Fibroblast of skin of right quadriceps (primary cell): Measurements from ENCODE around the gene LENG9.
"Not testable (repeated sequence)": the region's sequence is repeated elsewhere in the genome, so short reads cannot be mapped to it uniquely, and the experiment has no call there.

Experiments
- DNase-seq: peaks from one replicate; pipeline ENCODE4 v3.0.0-alpha.2; 2013

The LENG9 gene

DNA sequence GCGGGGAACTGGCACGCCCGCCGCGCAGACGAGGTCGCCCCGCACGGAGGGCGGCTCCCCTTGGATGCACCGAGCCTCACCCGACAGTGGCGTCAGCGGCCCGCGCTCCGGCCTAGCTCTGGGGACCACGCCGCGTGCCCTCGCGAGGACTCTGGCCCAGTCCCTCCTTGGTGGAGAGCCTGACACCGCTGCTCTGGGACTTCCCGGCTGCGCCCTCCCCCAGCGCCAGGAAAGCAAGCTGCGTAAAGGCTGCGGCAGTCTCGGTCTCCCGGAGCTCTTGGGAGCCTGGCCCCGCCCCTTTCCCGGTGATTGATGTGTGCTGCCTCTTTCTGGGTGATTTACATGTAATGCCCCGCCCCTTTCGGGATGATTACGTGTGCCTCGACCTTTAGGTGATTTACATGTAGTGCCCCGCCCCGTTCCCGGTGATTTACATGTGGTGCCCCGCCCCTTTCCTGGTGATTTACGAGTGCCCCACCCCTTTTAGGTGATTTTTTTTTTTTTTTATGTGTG lies at the start of gene LENG9:
TSS of gene LENG9 (minus strand) at position 248 of the 513 bp plus-strand sequence. CDS start 252 bp downstream, outside the sequence.
- DNase-seq = peak; percentile 99

GRCh38 chr19:54509200-54509940 lies 45.8 kb upstream of the LENG9 start:
- not testable (repeated sequence) for DNase-seq

GRCh38 chr19:54508487-54508886 lies 44.9 kb upstream of the LENG9 start:
- not testable (repeated sequence) for DNase-seq

GRCh38 chr19:54507824-54508223 lies 44.2 kb upstream of the LENG9 start:
- DNase-seq = no peak

DNA sequence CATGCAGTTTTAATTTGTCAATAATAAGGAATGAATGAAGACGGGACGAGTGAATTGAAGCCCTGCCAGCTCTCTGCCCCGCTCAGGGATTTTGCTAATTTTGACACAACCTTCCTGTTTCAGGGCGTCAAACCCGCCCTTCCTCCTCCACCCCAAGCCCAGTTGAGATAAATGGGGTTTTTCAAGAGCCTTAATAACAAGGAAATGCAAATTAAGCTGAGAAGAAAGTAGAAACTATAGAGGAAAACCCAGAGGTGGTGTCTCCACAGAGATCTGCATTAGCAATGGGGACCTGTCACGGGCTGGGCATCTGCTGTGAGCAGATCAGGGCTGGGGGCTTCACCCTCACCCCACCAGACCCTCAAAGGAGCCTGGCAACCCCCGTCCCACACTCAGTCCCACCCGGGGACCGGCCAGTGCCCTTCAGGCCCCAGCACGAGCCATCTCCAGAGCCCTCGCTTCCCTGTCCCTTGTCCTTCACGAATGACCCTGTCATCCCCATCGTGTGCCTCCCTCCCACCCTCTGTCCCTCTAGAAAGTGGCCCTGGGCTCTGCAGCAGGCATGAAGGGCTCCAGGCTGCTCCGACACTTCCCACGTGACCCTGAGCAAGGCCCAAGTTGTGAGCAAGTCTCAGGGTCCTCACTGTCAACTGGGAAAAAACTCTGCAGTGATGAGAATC lies 43.6 kb upstream of the LENG9 start:
- DNase-seq = not testable (repeated sequence)

DNA sequence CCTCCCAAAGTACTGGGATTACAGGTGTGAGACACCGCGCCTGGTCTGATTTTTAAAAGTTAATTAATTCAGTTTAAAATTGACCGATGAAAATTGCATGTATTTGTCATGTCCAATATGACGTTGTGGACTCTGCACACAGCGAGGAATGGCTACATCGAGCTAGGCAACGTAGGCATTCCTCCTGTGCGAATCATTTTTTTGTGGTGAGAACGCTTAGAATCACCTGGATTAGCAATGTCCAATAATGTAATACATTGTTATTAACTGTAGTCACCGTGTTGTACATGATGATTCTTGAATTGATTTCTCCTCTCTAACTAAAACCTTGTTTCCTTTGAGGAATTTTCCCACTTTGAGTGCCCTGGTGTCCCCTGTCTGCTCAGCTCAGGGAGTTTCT lies 42.5 kb upstream of the LENG9 start:
- no peak for DNase-seq

- DNase-seq = not testable (repeated sequence)
Observed at GRCh38 chr19:54505542-54505941, 42.0 kb upstream of the LENG9 start.

- no peak for DNase-seq
Observed at GRCh38 chr19:54502518-54503048, 39.0 kb upstream of the LENG9 start, which contains the start of gene LAIR2. TSS of gene LAIR2 (plus strand) at chr19:54502831. CDS start at chr19:54502919, 88 bp downstream.

GRCh38 chr19:54498451-54498772 lies 34.8 kb upstream of the LENG9 start:
- not testable (repeated sequence) for DNase-seq

DNA sequence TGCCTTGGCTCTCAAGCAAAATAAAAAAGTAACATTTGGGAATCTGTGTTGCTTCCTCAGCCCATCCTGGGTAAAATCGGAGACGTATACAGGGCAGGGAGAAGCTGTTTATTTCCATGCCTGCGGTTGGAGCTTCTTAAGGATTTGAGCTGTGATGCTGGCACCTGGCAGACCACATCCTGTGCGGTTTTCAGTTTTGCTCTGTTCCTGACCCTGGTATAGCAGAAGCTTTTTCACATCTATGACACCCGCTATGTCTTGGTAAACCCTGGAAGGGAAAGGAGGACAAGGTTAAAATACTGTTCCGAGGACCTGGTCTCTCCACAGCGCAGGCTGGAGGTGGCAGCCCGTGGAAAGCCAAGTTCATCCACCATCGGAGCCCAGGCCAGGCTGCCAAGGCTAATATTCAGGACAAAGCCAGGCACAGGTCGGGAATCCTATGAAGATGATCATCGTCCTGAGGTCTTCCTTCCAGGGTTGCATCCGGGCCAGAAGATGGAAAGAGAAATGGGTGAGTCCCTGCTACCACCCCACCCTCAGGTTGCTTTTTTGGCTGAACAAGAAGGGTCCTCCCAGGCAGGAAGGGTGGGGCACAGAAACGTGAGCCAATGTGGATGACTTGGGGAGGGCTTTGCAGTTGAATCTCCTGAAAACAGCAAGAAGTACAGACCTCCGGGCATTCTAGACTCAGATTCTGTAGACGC lies 34.3 kb upstream of the LENG9 start:
- not testable (repeated sequence) for DNase-seq

DNA sequence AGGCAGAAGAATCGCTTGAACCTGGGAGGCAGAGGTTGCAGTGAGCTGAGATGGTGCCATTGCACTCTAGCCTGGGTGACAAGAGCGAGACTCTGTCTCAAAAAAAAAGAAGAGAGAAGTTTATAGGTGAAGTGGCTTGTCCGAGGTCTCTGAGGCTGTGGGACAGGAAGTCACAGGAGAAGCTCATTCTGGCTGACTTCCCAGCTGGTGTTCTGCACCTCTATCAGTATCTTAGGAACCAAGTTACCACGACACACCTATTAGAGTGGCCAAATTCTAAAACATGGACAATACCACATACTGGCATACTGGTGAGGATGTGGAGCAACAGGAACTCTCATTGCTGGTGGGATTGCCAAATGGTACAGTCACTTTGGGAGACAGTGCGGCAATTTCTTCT lies 31.7 kb upstream of the LENG9 start:
- DNase-seq = not testable (repeated sequence)

DNA sequence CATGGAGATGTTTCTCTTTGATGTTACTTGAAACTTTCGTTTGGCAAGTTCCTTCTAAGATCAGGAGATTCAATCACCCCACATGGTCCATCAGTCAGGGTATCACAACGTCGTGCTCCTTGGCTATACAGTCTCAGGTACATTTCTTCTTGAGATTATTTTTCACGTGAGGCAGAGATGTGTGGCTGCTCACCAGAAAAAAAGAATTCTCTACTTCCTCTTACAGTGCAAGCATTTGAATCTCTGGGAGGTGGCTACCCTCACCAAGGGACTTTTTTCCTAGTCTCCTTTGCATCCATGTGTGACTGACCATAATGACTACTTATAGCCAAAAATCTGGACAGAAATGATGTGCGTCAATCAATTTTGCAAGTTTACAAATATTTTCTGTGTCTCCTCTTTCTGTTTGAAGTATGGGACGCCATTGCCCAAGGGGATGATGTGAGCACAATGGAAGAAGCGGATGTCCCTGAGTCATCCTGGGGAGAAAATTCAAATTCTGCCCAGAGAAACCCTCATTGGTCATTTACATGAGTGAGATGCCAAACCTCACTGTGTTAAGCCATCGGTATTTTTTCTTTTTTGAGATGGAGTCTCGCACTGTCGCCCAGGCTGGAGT lies 30.5 kb upstream of the LENG9 start:
- DNase-seq = no peak

DNA sequence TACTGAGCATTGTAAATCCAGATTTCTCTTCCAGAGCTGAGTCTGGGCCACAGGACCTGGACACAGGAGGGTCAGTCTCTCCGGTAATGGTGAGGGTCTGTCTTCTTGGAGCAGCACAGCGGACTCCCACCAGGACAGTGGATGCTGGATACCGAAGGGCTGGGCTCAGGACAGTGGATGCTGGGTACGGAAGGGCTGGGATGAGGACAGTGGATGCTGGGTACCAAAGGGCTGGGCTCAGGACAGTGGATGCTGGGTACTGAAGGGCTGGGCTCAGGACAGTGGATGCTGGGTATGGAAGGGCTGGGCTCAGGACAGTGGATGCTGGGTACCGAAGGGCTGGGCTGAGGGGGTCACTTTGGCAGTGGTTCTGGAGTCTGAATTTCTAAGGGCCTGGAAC lies 29.5 kb upstream of the LENG9 start:
- DNase-seq = not testable (repeated sequence)

DNA sequence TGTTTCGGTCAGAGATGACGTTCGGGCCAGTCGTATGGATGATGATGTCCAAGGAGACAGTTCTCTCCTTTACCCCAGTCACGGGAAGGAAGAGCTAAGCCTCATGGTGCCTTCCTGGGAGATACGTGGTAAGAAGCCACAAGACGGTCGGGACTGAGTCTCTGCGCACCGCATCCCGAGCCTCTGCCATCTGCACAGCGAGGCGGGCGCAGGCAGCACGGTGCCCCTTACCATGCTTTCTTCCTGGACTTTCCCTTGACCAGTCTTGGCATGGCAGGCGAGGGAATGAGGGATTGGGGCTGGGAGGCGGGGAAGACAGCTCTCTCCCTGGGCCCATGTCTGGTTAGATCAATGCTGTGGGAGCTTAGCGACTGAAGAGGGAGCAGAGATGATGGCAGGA lies 29.0 kb upstream of the LENG9 start:
- no peak for DNase-seq

GRCh38 chr19:54489766-54490165 lies 26.2 kb upstream of the LENG9 start:
- DNase-seq = no peak

GRCh38 chr19:54489341-54489740 lies 25.8 kb upstream of the LENG9 start:
- DNase-seq = no peak

- no peak for DNase-seq
Observed at GRCh38 chr19:54485851-54486250, 22.3 kb upstream of the LENG9 start.

- no peak for DNase-seq
Observed at GRCh38 chr19:54484451-54484850, 20.9 kb upstream of the LENG9 start.

GRCh38 chr19:54482889-54483288 lies 19.3 kb upstream of the LENG9 start:
- no peak for DNase-seq

DNA sequence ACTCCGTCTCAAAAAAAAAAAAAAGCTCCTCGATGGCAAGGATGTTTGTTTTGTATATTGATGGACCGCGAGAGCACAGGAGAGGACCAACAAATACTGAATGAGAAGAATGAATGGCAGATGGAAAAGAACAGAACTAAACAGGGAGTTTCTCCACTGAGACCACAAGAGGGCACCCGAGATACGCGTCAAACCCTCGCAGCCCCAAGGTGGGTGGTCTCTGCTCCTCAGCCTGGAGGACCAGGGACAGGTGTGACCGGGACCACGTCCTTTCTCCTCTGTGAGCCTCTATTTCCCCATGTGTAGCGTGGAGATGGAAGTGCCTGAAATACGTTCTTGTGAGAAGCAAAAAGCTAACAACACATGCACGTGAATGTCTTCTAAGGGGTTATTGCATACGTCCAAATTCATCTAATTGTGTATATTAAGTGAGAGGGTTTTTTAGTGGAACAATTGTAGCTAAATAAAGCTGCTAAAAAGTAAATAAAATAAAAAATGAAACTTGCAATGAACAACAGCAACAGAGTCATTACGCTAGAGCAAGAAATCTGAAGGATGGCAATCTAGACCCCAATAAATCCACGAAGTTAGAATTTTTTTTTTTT lies 17.9 kb upstream of the LENG9 start:
- DNase-seq = peak; percentile 42

- no peak for DNase-seq
Observed at GRCh38 chr19:54480051-54480450, 16.5 kb upstream of the LENG9 start.

DNA sequence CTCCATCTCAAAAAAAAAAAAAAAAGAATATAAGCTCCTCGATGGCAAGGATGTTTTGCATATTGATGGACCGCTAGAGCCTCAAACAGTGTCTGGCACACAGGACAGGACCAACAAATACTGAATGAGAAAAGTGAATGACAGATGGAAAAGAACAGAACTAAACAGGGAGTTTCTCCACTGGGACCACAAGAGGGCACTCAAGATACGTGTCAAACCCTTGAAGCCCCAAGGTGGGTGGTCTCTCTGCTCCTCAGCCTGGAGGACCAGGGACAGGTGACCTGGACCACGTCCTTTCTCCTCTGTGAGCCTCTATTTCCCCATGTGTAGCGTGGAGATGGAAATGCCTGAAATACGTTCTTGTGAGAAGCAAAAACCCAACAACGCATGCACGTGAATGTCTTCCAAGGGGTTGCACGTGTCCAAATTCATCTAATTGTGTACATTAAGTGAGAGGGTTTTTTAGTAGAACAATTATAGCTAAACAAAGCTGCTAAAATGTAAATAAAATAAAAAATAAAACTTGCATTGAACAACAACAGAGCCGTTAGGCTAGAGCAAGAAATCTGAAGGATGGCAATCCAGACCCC lies 15.2 kb upstream of the LENG9 start:
- peak; percentile 49 for DNase-seq
